K562 (cell line): ENCODE measurements around the gene ANO6. TPM values are rescaled to one million over a fixed set of nuclear protein-coding genes. Genes with fewer than 3 reads are reported as not detected.
A peak's percentile ranks its signal among the peaks of the same experiment; 100 is the strongest.

Experiments
- ATAC-seq: fragments of 200-7000 bp; cut with Tn5 transposase; 3 replicates; pipeline ENCODE4 v1.9.1; 2020; ENCODE audit warnings: moderate library complexity
- BruUV-seq: library from RNA; stranded (reverse); fragments of 400-500 nt; replicated peaks from 2 replicates; lab custom pipeline; 2021; lab: Mats Ljungman, UMichigan
- CTCF ChIA-PET: fragments of 300-600 bp; formaldehyde crosslinking; extraction: SDS; loops from one replicate; lab custom pipeline; 2021; ENCODE audit warnings: low intra/inter-chr PET ratio; lab: Yijun Ruan, JAX
- POLR2A ChIA-PET: fragments of 300-600, 350-650 bp; sonication (Branson Sonifier 250); formaldehyde crosslinking; extraction: SDS; loops from one replicate; lab custom pipeline; 2021; ENCODE audit warnings: antibody characterized with exemption, inconsistent platforms; lab: Yijun Ruan, JAX
- DNase-seq, 4 experiments: peaks; one replicate each; pipeline versions ENCODE4 v3.0.0 to v3.0.0-alpha.2; 2011 to 2018; ENCODE audit warnings: low spot score in 3 of 4, mixed read lengths in 3 of 4; ENCODE audit errors: extremely low read depth in 1 of 4
- FAIRE-seq: peaks from 2 replicates; lab custom pipeline; 2011; peaks lifted over from hg19 to GRCh38; lab: Jason Lieb, UNC
- H2AFZ ChIP-seq: 2 replicates; pipeline ENCODE4 v1.6.0; 2011; ENCODE audit warnings: low read depth, low read length, control low read depth, inconsistent platforms
- H3K27ac ChIP-seq: fragments of 200-600 bp; 3 replicates; pipeline ENCODE4 v1.8.0; 2011; ENCODE audit warnings: low read depth, mild to moderate bottlenecking, control low read depth, inconsistent platforms, low read length, moderate library complexity, mixed read lengths; ENCODE audit errors: extremely low read depth
- H3K27me3 ChIP-seq, 2 experiments: fragments of 300-600 bp in 1 of 2; 2 replicates in 1 of 2; 3 replicates in 1 of 2; pipeline versions ENCODE4 v1.6.0 to v1.8.0; 2011; ENCODE audit warnings: inconsistent platforms in 2 of 2, low read length in 2 of 2, mild to moderate bottlenecking in 1 of 2, mixed read lengths in 1 of 2, moderate library complexity in 1 of 2; ENCODE audit not compliant: control insufficient read depth in 2 of 2, insufficient read depth in 2 of 2
- H3K36me3 ChIP-seq: fragments of 300-600 bp; 3 replicates; pipeline ENCODE4 v1.8.0; 2011; ENCODE audit warnings: mild to moderate bottlenecking, low read length, inconsistent platforms; ENCODE audit not compliant: control insufficient read depth, insufficient read depth
- H3K4me1 ChIP-seq, 2 experiments: fragments of 200-600 bp in 1 of 2; replicated peaks in 1 of 2; 2 replicates in 1 of 2; 3 replicates in 1 of 2; pipeline versions ENCODE4 v1.5.1 to v1.8.0; 2011; ENCODE audit warnings: inconsistent platforms in 2 of 2, low read length in 2 of 2, mild to moderate bottlenecking in 1 of 2, mixed read lengths in 1 of 2, moderate library complexity in 1 of 2; ENCODE audit not compliant: control insufficient read depth in 2 of 2, insufficient read depth in 2 of 2
- H3K4me2 ChIP-seq: 2 replicates; pipeline ENCODE4 v1.6.1; 2011; ENCODE audit warnings: low read length, control low read depth, inconsistent platforms, mixed read lengths; ENCODE audit not compliant: insufficient read depth
- H3K4me3 ChIP-seq: fragments of 200-600 bp; sonication (generic), shearing (Covaris generic); 2 replicates; pipeline ENCODE4 v1.5.1; 2016; ENCODE audit warnings: control low read depth, inconsistent platforms
- H3K79me2 ChIP-seq: fragments of 200-600 bp; 3 replicates; pipeline ENCODE4 v1.8.0; 2011; ENCODE audit warnings: low read length, inconsistent platforms; ENCODE audit not compliant: control insufficient read depth, insufficient read depth
- H3K9ac ChIP-seq, 2 experiments: 2 replicates each; pipeline versions ENCODE4 v1.6.0 to v1.6.1; 2011; ENCODE audit warnings: low read depth in 2 of 2, low read length in 2 of 2, control low read depth in 1 of 2, inconsistent platforms in 1 of 2, mild to moderate bottlenecking in 1 of 2, mixed read lengths in 1 of 2; ENCODE audit not compliant: insufficient read depth in 1 of 2
- H3K9me1 ChIP-seq: one replicate; pipeline ENCODE4 v1.6.0; 2011; ENCODE audit warnings: inconsistent platforms, mild to moderate bottlenecking, low read length, moderate library complexity; ENCODE audit not compliant: control insufficient read depth, insufficient read depth
- H3K9me3 ChIP-seq: replicated peaks from 2 replicates; pipeline ENCODE4 v1.5.1; 2011; ENCODE audit warnings: low read depth, low read length, inconsistent platforms; ENCODE audit not compliant: control insufficient read depth, insufficient read depth
- H4K20me1 ChIP-seq: replicated peaks from 2 replicates; pipeline ENCODE4 v1.6.1; 2011; ENCODE audit warnings: low read length, inconsistent platforms, mixed read lengths; ENCODE audit not compliant: control insufficient read depth, insufficient read depth
- HMBOX1 ChIP-seq: sonication (generic); IDR thresholded peaks from 2 replicates; pipeline ENCODE4 v1.6.1; 2016
- KHSRP ChIP-seq: fragments of 450-650 bp; IDR thresholded peaks from 2 replicates; pipeline ENCODE4 v1.6.1; 2017
- REST ChIP-seq, 2 experiments: fragments of 450-650 bp; formaldehyde crosslinking in 1 of 2; IDR thresholded peaks; 2 replicates each; pipeline versions ENCODE4 v1.4.0 to v1.6.1; 2014 to 2020; ENCODE audit warnings: mild to moderate bottlenecking in 2 of 2, borderline replicate concordance in 1 of 2, low read depth in 1 of 2
- WGBS: fragments of 100-300 bp; shearing (Covaris generic); methylation state at CpG from one replicate; pipeline ENCODE4 v1.1.6; 2016; ENCODE audit warnings: low coverage, mixed read lengths; ENCODE audit not compliant: insufficient coverage; ENCODE audit errors: missing lambda C conversion rate; 5-methylcytosine and 5-hydroxymethylcytosine counted together
- in situ Hi-C: fragments of 300-500 bp; cut with MboI; formaldehyde crosslinking; loops from 4 replicates; pipeline ENCODE4 v1.15.0; 2018; ENCODE audit warnings: inconsistent platforms, mixed read lengths
- intact Hi-C: fragments of 100-400 bp; cut with micrococcal nuclease; formaldehyde crosslinking; loops from 2 replicates; pipeline ENCODE4 v1.14.2; 2022
- polyA plus RNA-seq, 8 experiments: library from polyadenylated mRNA; depleted of rRNA in 4 of 8; stranded (reverse) in 5 of 8; unstranded in 3 of 8; fragments of >200 nt; fragmentation: Nextera tagmentation in 2 of 8; fragmentation: Illumina TruSeq in 1 of 8; extraction: Ambion mirVana in 2 of 8; extraction: Trizol in 1 of 8; gene quantifications; 2 replicates each; pipeline versions ENCODE4 v1.2.1 to v1.2.3, GENCODE V29; 2011 to 2014; ENCODE audit warnings: inconsistent platforms in 1 of 8, missing spikeins in 1 of 8
- total RNA-seq, 7 experiments: library from RNA; depleted of rRNA in 6 of 7; stranded (reverse); fragments of >200 nt in 6 of 7; fragmentation: Illumina TruSeq in 2 of 7; extraction: Trizol in 2 of 7; gene quantifications; 2 replicates each; pipeline versions ENCODE4 v1.2.1 to v1.2.3, GENCODE V29; 2011 to 2021; ENCODE audit warnings: low replicate concordance in 1 of 7

Gene ANO6
- total and polyA plus RNA-seq, 9 of the 15 experiments (the other 6 are each of a cell fraction or from before 2014, with no cell fraction given): 3.5 to 24.7 (median 20.3) TPM

GRCh38 chr12:45290216-45290605 lies 74.3 kb downstream of the ANO6 start:
- no TSS peak for BruUV-seq
- no peak overlapping the region for H3K4me3 ChIP-seq
- no peaks in the 10 kb centered on the region; the same call in 2 of the 3 replicates for H3K79me2 ChIP-seq
- ChIA-PET CTCF (no interaction called here), POLR2A (interaction anchor here (1.1 to 2.2 kb wide), 2 partner anchors 8 to 10 kb away, joined by 5 to 8 read pairs; no protein-coding TSS in a partner anchor)
- DNase-seq: no peak
- no peaks in the 10 kb centered on the region for H3K9me1 ChIP-seq
- no peak for TF ChIP-seq KHSRP
- peak; percentile 19; the same call in 1 of the 2 replicates for TF ChIP-seq HMBOX1
- 0 out of 2 replicates have a peak, but pooled peaks have one; percentile 16 for TF ChIP-seq REST (IDR thresholded peaks at IDR 0.05; ENCODE audit: borderline replicate concordance)
- no peak for TF ChIP-seq REST (CRISPR knock-in tag; IDR thresholded peaks at IDR 0.05; ENCODE audit: low read depth)
- intact Hi-C loops: no loop called here
- H3K36me3 ChIP-seq: no peaks in the 10 kb centered on the region
- WGBS: 41% methylated on average over 2 of the region's 2 CpGs
- no peaks in the 10 kb centered on the region for H3K9me3 ChIP-seq
- FAIRE-seq: peak; percentile 57
- H3K4me2 ChIP-seq: no peak overlapping the region
- peaks cover 6 to 17% of the 10 kb centered on the region in 2 experiments for H3K4me1 ChIP-seq
- no peaks in the 10 kb centered on the region for H3K27me3 ChIP-seq
- no peak for ATAC-seq
- H3K27ac ChIP-seq: no peak overlapping the region; the same call in 2 of the 3 replicates
- H4K20me1 ChIP-seq: no peaks in the 10 kb centered on the region
- H2AFZ ChIP-seq: no peak overlapping the region
- no peak overlapping the region for H3K9ac ChIP-seq
- in situ Hi-C loops: no loop called here
